HG03575 (cell line): ENCODE measurements around the gene ARID3A.
"Not testable (repeated sequence)": the region's sequence is repeated elsewhere in the genome, so short reads cannot be mapped to it uniquely, and the experiment has no call there.

Experiments used
- ATAC-seq: cut with Tn5 transposase; IDR thresholded peaks from one replicate; pipeline ENCODE4 v1.9.1; 2021; ENCODE audit not compliant: unreplicated experiment, insufficient number of reproducible peaks, low FRiP score; ENCODE audit errors: extremely low read depth

The ARID3A gene

GRCh38 chr19:1017906-1018305 lies 92.1 kb downstream of the ARID3A start:
- ATAC-seq = no peak

- no peak for ATAC-seq
Observed at GRCh38 chr19:1018393-1018792, 92.6 kb downstream of the ARID3A start.

- ATAC-seq = no peak
Observed at GRCh38 chr19:1018932-1019615, 93.2 kb downstream of the ARID3A start.

- ATAC-seq = no peak
Observed at GRCh38 chr19:1019616-1019961, 93.8 kb downstream of the ARID3A start.

- ATAC-seq = no peak
Observed at GRCh38 chr19:1019980-1020867, 94.4 kb downstream of the ARID3A start.

- no peak for ATAC-seq
Observed at GRCh38 chr19:1020868-1021425, 95.1 kb downstream of the ARID3A start, which contains the start of gene TMEM259. Gene TMEM259 (minus strand): TSS chr19:1021123. CDS start chr19:1020996, 127 bp downstream.

- not testable (repeated sequence) for ATAC-seq
Observed at GRCh38 chr19:1023883-1024188, 98.0 kb downstream of the ARID3A start.

- not testable (repeated sequence) for ATAC-seq
Observed at GRCh38 chr19:1025080-1025479, 99.2 kb downstream of the ARID3A start.
